Gastrocnemius medialis (tissue), 4 donors: Measurements from ENCODE around the gene THAP11.

Source experiments
- CTCF ChIP-seq, 5 experiments: fragments of 450-650 bp in 3 of 5; fragments of 200-600 bp in 2 of 5; sonication (generic) in 2 of 5; IDR thresholded peaks in 4 of 5; conservative IDR thresholded peaks in 1 of 5; 1 replicate in 4 of 5; 2 replicates in 1 of 5; pipeline ENCODE4 v1.5.1; 2016 to 2019; ENCODE audit warnings: antibody characterized with exemption in 5 of 5, mild to moderate bottlenecking in 3 of 5, moderate library complexity in 3 of 5
- POLR2A ChIP-seq, 2 donors: fragments of 450-650 bp; IDR thresholded peaks; one replicate each; pipeline ENCODE4 v1.6.1; 2017; ENCODE audit warnings: antibody characterized with exemption in 2 of 2, mild to moderate bottlenecking in 2 of 2, moderate library complexity in 2 of 2

GRCh38 chr16:67878846-67879245 is 36.7 kb downstream of the THAP11 start:
- TF ChIP-seq CTCF (IDR thresholded peaks at IDR 0.05 in 4 of 5, conservative IDR thresholded peaks at IDR 0.05 in 1 of 5) (no peak), POLR2A (IDR thresholded peaks at IDR 0.05) (no peak)
